Central memory CD8-positive, alpha-beta T cell (primary cell): Measurements from ENCODE around the gene TOGARAM2.

Experiments
- ATAC-seq: fragments of 150-1000 bp; cut with Tn5 transposase; replicated peaks from 2 replicates; pipeline ENCODE4 v1.10.0; 2022; ENCODE audit warnings: mild to moderate bottlenecking, moderate FRiP score, moderate number of reproducible peaks; ENCODE audit not compliant: poor library complexity, severe bottlenecking; ENCODE audit errors: extremely low read depth
- DNase-seq, 2 donors: peaks; one replicate each; pipeline ENCODE4 v3.0.0; 2021; ENCODE audit warnings: low spot score in 2 of 2
- H3K27ac Mint-ChIP-seq: one replicate; pipeline ENCODE4 v1.8.0; 2022; ENCODE audit warnings: low read depth, mild to moderate bottlenecking, moderate library complexity, mixed read lengths
- H3K27me3 Mint-ChIP-seq: one replicate; pipeline ENCODE4 v1.8.0; 2022; ENCODE audit warnings: mixed read lengths
- H3K36me3 Mint-ChIP-seq: one replicate; pipeline ENCODE4 v1.8.0; 2022; ENCODE audit warnings: mild to moderate bottlenecking, moderate library complexity, mixed read lengths; ENCODE audit not compliant: insufficient read depth
- H3K4me1 Mint-ChIP-seq: one replicate; pipeline ENCODE4 v1.8.0; 2022; ENCODE audit warnings: mixed read lengths
- H3K4me3 Mint-ChIP-seq: one replicate; pipeline ENCODE4 v1.8.0; 2022; ENCODE audit warnings: mild to moderate bottlenecking, moderate library complexity, mixed read lengths
- H3K9me3 Mint-ChIP-seq: one replicate; pipeline ENCODE4 v1.8.0; 2022; ENCODE audit warnings: mixed read lengths

Gene TOGARAM2

DNA sequence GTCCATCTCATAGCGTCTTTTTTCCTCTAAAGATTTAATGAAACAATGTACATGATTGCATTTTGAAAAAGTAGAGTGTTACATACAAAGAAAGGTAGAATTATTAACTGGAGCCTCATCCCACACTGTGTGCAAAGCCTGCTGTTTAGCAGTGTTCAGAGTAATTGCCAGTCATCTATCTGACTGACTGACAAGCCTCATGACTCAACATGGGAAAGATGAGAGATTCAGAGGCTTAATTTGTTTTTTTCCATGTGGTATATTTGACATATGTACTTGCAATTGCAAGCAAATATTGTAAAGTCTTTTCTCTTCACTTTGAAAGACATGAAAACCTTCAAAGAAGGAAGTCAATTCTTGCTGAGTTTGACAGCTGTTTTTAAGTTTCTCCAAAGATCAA, 78.5 kb downstream of the TOGARAM2 start:
- no peaks in the 10 kb centered on the region for H3K9me3 Mint-ChIP-seq
- H3K27me3 Mint-ChIP-seq = no peaks in the 10 kb centered on the region
- H3K27ac Mint-ChIP-seq = no peak overlapping the region
- no peak for ATAC-seq
- H3K4me1 Mint-ChIP-seq = no peaks in the 10 kb centered on the region
- DNase-seq = no peak
- H3K4me3 Mint-ChIP-seq = no peak overlapping the region
- H3K36me3 Mint-ChIP-seq = no peaks in the 10 kb centered on the region

DNA sequence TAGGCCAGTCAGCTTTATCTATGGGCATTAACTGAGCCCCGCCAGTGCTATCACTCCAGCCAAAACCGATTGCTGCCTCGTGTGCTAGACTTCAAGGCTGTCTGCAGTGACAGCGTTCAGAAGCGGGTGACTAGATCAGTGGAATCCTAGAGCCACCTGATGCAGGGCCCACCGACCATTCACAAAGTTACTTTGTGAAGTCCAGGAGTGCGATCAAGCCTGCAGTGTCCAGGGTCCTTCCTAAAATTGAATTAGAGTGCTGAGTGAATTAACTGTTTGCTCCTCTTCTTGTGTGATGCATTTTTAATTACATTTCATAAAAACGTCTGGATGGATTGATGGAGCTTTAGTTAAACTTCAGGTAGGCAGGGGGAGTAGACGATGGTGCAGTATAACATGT, 79.3 kb downstream of the TOGARAM2 start:
- DNase-seq (no peak), ATAC-seq (no peak)
- Mint-ChIP-seq H3K9me3 (no peaks in the 10 kb centered on the region), H3K27ac (no peak overlapping the region), H3K4me1 (no peaks in the 10 kb centered on the region), H3K36me3 (no peaks in the 10 kb centered on the region), H3K4me3 (no peak overlapping the region), H3K27me3 (no peaks in the 10 kb centered on the region)

DNA sequence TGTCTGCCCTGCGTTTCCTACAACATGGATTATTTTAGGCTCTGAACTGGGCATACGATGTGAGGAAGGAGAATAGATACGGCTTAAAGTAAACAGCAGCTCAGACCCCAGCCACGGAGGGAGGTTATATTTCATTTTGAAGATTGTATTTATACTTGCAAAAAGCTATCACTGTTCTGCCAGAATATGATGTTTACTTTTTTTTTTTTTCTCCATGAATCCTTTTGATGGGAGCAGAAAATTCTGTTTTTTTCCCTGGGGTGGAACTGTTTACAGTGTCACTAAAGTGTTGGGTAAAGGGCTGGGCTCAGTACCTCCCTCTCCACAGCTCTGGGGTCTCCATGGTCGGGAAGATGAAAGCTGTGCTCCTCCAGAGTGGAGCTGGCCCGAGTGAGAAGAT, 80.1 kb downstream of the TOGARAM2 start:
- ATAC-seq = no peak
- Mint-ChIP-seq H3K4me1 (no peaks in the 10 kb centered on the region), H3K27ac (no peak overlapping the region), H3K27me3 (no peaks in the 10 kb centered on the region), H3K36me3 (no peaks in the 10 kb centered on the region), H3K9me3 (no peaks in the 10 kb centered on the region), H3K4me3 (no peak overlapping the region)
- no peak for DNase-seq

DNA sequence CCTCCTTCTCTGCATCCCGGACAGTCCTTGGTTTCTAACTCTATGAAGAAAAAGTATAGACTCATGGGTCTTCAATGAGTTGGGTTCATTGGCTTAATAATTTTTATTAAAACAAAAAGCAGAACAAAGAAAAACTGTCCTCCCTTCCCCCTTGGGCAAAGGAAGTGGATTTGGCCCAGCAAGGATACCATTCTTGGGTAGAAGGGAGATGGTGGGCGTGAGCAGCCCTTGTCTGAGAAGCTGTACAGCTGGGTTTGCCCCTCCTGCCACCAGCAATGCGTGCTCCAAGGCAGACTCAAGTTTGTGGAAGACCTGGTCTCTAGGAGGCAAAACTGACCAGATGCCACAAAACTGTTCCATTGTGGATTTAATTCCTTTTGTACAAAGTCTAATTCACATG, 80.5 kb downstream of the TOGARAM2 start:
- ATAC-seq = no peak
- Mint-ChIP-seq H3K4me1 (no peaks in the 10 kb centered on the region), H3K27ac (no peak overlapping the region), H3K36me3 (no peaks in the 10 kb centered on the region), H3K27me3 (no peaks in the 10 kb centered on the region), H3K4me3 (no peak overlapping the region), H3K9me3 (no peaks in the 10 kb centered on the region)
- no peak for DNase-seq

DNA sequence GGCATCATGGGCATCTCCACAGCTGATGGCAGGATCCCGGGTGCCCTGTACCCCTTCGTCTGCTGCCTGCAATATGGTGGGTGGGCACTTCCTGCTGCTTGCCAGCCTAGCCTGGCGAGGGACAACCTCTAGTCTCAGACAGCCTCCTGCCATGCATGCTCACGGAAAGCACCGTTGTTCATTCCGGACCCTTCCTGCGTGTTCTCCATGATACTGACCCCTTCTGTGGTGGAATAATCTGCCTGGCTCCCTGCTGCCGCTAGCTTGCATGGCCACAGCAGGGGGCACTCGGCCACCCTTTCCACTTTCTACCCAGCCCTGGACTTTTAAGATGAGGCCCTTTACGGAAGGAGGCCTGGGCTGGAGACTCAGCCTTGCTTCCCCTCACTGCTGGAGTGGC, 81.3 kb downstream of the TOGARAM2 start:
- H3K4me1 Mint-ChIP-seq = no peaks in the 10 kb centered on the region
- H3K9me3 Mint-ChIP-seq = no peaks in the 10 kb centered on the region
- DNase-seq (no peak), ATAC-seq (no peak)
- H3K36me3 Mint-ChIP-seq = no peaks in the 10 kb centered on the region
- no peak overlapping the region for H3K27ac Mint-ChIP-seq
- H3K4me3 Mint-ChIP-seq = no peak overlapping the region
- H3K27me3 Mint-ChIP-seq = no peaks in the 10 kb centered on the region

DNA sequence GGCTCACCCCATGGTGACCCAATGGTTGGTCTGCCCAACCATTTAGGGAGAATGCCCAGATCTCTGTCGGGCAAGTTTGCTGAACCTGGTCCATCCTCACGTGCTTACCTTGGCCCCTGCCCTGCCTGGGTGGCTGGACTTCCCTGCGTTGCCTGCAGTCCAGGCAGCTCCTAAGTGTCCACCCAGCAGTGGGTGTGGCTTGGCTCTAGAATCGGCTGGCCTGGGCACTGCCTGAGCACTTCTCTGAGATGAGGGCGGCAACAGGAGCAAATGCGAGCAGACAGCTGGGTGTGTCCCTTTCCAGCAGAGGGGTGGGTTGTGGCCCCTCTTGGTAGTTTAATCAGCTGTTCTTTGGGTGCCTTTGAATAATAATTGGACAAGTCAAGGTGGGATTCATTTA, 82.0 kb downstream of the TOGARAM2 start:
- no peak overlapping the region for H3K27ac Mint-ChIP-seq
- no peak overlapping the region for H3K4me3 Mint-ChIP-seq
- ATAC-seq (no peak), DNase-seq (no peak)
- no peaks in the 10 kb centered on the region for H3K9me3 Mint-ChIP-seq
- H3K36me3 Mint-ChIP-seq = no peaks in the 10 kb centered on the region
- no peaks in the 10 kb centered on the region for H3K4me1 Mint-ChIP-seq
- H3K27me3 Mint-ChIP-seq = no peaks in the 10 kb centered on the region

DNA sequence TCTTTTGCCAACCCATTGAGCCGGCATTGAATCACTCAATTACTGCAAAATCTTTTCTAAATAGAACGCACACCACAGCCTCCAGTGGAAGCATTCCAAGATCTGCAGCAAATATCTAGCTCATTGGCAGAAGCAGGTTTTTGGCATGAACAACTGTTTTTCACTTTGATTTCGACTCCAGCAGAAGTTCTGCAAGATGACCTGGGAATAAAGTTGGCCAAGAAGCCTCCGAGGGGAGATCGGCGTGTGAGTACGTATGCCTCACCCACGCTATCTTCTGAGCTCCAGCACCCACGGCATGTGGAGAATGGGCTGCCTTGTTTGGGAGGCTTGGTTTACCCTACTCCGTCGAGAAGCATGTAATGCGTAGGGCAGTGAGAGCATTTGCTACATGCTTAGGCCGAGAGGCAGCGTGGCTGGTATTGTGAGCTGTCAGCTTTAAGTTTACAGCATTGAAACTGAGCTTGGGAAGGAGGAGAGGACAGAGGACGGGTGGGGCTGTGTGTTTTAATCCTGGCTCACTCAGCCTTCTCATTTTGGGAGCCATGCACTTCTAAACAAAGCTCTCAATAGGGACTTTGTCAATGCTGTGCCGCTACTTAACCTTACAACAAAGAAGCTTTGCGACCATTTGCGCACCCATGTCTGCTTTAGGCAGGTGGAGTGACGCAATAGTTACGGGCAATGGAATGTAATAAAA, 82.7 kb downstream of the TOGARAM2 start:
- DNase-seq (no peak), ATAC-seq (no peak)
- no peaks in the 10 kb centered on the region for H3K27me3 Mint-ChIP-seq
- H3K4me1 Mint-ChIP-seq = no peaks in the 10 kb centered on the region
- H3K27ac Mint-ChIP-seq = no peak overlapping the region
- H3K36me3 Mint-ChIP-seq = no peaks in the 10 kb centered on the region
- H3K4me3 Mint-ChIP-seq = no peak overlapping the region
- no peaks in the 10 kb centered on the region for H3K9me3 Mint-ChIP-seq

DNA sequence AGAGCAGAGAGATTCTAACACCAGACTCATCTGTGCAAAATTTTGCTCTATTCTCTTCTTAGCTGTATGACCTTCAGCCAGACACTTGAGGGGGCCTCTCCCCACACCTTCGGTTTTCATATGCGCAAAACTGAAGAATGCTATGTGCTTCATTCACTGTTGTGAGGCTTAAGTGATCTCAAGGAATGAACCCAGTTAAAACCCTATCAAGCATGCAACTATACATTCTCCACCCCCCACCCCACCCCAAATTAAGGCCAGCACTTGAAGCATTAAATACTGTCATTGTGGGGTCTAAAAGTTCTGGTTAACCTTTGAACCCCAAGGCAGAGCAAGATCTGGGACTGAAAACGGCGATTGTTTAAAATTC, 83.2 kb downstream of the TOGARAM2 start:
- no peak overlapping the region for H3K27ac Mint-ChIP-seq
- H3K4me3 Mint-ChIP-seq = no peak overlapping the region
- ATAC-seq (no peak), DNase-seq (no peak)
- H3K4me1 Mint-ChIP-seq = no peaks in the 10 kb centered on the region
- no peaks in the 10 kb centered on the region for H3K36me3 Mint-ChIP-seq
- no peaks in the 10 kb centered on the region for H3K27me3 Mint-ChIP-seq
- no peaks in the 10 kb centered on the region for H3K9me3 Mint-ChIP-seq

DNA sequence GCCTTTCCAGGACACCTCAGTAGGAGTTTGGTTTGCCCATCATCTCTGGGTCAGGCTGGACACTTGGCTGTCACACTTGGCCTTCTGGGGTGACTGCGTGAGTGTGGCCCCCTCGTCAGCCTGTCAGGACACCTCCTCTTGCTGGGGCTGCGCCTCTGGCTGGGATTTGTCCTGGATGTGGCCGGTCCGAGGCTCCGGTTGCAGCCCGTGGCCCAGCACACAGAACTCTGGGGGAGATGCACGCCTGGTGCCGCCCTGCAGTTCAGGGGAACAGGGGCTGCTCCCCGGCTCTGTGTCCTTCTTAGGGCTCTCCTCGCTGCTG, 83.6 kb downstream of the TOGARAM2 start:
- ATAC-seq (no peak), DNase-seq (no peak)
- H3K9me3 Mint-ChIP-seq = no peaks in the 10 kb centered on the region
- H3K4me1 Mint-ChIP-seq = no peaks in the 10 kb centered on the region
- no peak overlapping the region for H3K27ac Mint-ChIP-seq
- H3K27me3 Mint-ChIP-seq = no peaks in the 10 kb centered on the region
- H3K4me3 Mint-ChIP-seq = no peak overlapping the region
- no peaks in the 10 kb centered on the region for H3K36me3 Mint-ChIP-seq

DNA sequence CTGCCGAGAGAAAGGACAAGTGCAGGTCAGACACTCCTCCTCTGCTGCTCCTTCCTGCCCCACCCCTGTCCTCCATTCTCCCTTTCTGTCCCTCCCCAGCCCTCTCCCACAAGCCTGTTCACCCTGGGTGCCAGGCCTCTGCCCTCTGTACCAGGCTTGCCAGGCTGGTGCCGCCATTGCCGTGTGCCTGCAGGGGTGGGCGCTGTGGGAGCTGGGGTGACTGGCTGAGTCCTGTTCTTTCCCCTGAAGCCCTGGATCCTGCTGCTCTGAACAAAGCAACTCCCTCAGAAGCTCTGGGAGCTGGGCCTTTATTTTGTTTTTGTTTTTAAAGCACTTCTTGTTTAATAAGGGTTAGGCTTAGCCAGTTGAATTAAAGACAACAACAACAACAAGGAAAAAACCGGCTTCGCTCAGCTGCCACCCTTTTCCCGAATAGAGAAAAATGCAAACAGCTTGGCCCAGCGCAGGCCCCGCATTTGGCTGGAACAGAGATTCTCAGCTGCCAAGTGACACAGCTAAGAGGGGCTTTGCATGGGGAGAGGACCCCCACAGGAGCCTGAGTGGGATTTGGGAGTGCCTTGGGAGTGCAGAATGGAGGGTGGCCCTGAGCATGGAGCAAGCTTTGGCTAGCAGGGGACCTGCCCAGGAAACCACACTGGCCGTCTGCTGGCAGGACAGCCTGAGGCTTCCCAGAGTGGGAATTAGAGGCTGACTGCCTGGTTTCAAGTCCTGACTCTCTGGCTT, 84.1 kb downstream of the TOGARAM2 start:
- Mint-ChIP-seq H3K27ac (no peak overlapping the region), H3K4me3 (no peak overlapping the region), H3K27me3 (no peaks in the 10 kb centered on the region), H3K9me3 (no peaks in the 10 kb centered on the region), H3K4me1 (no peaks in the 10 kb centered on the region), H3K36me3 (no peaks in the 10 kb centered on the region)
- DNase-seq = no peak
- no peak for ATAC-seq

DNA sequence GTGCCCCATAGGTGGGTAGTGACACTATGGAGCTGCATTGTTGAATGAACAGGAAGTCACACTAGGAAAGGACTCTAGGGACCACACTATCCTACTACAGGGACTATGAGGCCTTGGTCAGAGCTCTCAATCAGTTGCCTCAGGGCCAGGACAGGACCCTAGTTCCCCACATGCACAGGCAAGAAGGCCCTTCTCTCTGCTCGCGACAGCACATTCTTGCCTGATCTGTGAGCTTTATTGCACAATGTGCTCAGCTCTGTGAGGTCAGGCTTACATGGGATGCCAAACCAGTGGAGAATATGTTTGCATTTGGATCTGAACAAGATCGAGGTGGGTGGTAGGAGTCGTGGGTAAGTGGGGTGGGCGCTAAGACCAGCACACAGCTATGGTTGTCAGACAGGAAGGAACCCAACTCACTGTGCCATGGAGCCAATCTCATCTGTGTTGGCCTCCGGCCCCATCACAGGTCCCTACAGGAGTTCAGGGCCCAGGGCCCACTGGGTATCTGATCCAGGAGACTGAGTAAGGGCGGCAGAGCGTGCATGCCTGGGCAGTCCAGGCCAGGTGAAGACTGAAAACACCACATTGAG, 85.3 kb downstream of the TOGARAM2 start:
- no peak overlapping the region for H3K4me3 Mint-ChIP-seq
- H3K9me3 Mint-ChIP-seq = no peaks in the 10 kb centered on the region
- H3K36me3 Mint-ChIP-seq = no peaks in the 10 kb centered on the region
- DNase-seq = no peak
- H3K4me1 Mint-ChIP-seq = no peaks in the 10 kb centered on the region
- H3K27me3 Mint-ChIP-seq = no peaks in the 10 kb centered on the region
- ATAC-seq = no peak
- H3K27ac Mint-ChIP-seq = no peak overlapping the region

DNA sequence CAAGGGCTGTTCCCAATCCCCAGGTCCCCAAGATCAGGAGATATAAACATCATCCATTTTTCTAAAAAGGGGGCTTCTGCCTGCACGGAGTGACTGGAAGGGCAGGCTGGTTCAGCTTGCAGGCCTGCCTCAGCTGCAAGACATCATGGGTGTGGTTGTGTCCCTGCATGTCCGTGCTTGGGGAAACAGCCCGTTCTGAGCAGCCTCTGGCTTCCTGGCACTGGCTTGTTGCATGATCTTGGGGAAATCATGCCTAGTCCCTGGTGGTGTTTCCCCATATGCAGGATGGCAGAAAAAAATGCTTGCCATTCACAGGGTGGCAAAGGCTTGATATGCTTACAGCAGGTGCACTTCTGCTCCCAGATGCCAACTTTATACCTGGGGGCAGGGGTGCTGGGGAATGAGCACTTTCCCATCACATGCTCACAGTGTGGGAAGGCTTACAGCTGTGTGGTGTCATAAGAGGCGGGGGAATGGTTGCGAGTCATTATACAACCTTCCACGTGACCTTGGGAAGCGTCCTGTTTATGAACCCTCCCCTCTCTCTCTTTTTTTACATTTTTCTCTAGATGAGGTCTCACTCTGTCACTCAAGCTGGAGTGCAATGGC, 86.0 kb downstream of the TOGARAM2 start:
- no peaks in the 10 kb centered on the region for H3K9me3 Mint-ChIP-seq
- no peak for ATAC-seq

DNA sequence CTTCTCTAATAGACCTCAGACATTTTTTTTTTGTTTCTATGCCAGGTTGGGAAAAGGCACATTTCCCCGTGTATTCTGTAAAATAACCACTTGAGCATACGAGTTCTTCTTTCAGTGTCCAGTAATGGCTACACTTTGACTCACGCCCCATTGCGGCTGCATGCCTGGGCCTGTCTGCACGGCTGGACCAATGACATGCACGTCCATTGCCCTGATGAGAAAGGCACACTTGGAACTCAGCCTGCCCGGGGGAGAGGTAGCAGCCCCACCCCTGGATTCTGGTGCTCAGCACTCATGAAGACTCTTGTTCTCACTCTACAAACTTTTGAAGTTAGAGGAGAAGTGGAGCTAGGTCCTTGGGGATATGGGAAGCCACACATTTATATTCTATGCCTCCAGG, 87.4 kb downstream of the TOGARAM2 start:
- Mint-ChIP-seq H3K27ac (no peak overlapping the region), H3K27me3 (no peaks in the 10 kb centered on the region), H3K4me3 (no peak overlapping the region), H3K9me3 (no peaks in the 10 kb centered on the region), H3K36me3 (no peaks in the 10 kb centered on the region), H3K4me1 (no peaks in the 10 kb centered on the region)
- DNase-seq = no peak
- no peak for ATAC-seq

More for the DNA sequence above, 86.0 kb downstream of the TOGARAM2 start:
- DNase-seq = no peak
- H3K4me3 Mint-ChIP-seq = no peak overlapping the region
- no peaks in the 10 kb centered on the region for H3K36me3 Mint-ChIP-seq
- H3K27me3 Mint-ChIP-seq = no peaks in the 10 kb centered on the region
- no peak overlapping the region for H3K27ac Mint-ChIP-seq
- no peaks in the 10 kb centered on the region for H3K4me1 Mint-ChIP-seq
